ENCODE data around the gene CD101. TPM values are rescaled to one million over a fixed set of nuclear protein-coding genes. Genes with fewer than 3 reads are reported as not detected.

The CD101 gene
- total RNA-seq, 4 donors from 2014 or later: 1.2 to 5.3 (median 2.8) TPM

- Histone ChIP-seq H3K36me3 (no peaks in the 10 kb centered on the region), H3K4me3 (no peak overlapping the region), H3K27ac (no peak overlapping the region), H3K27me3 (no peaks in the 10 kb centered on the region), H3K4me1 (no peaks in the 10 kb centered on the region), H3K9me3 (no peaks in the 10 kb centered on the region)
- 96% methylated on average over 1 of the region's 1 CpG for WGBS
- TF ChIP-seq EP300 (IDR thresholded peaks at IDR 0.05): no peak
- TF ChIP-seq CTCF (IDR thresholded peaks at IDR 0.05): no peak
- TF ChIP-seq POLR2A (IDR thresholded peaks at IDR 0.05): no peak
- TF ChIP-seq POLR2AphosphoS5 (IDR thresholded peaks at IDR 0.05): no peak
- no peak for DNase-seq (ENCODE audit: low spot score in 2 of 2)
Measured at GRCh38 chr1:117044217-117044616, 42.7 kb downstream of the CD101 start.

GRCh38 chr1:117045644-117046043 is 44.1 kb downstream of the CD101 start:
- H3K27ac ChIP-seq: no peak overlapping the region
- DNase-seq (ENCODE audit: low spot score in 2 of 2): no peak
- H3K36me3 ChIP-seq: no peaks in the 10 kb centered on the region
- H3K4me1 ChIP-seq: peaks cover 6% of the 10 kb centered on the region
- H3K4me3 ChIP-seq: no peak overlapping the region
- H3K9me3 ChIP-seq: no peaks in the 10 kb centered on the region
- WGBS: 75% methylated on average over 2 of the region's 2 CpGs
- no peaks in the 10 kb centered on the region for H3K27me3 ChIP-seq
- no peak for TF ChIP-seq EP300 (IDR thresholded peaks at IDR 0.05)
- TF ChIP-seq CTCF (IDR thresholded peaks at IDR 0.05): no peak

- no peak for TF ChIP-seq CTCF (IDR thresholded peaks at IDR 0.05)
- TF ChIP-seq EP300 (IDR thresholded peaks at IDR 0.05): no peak
- TF ChIP-seq POLR2A (IDR thresholded peaks at IDR 0.05): no peak
- TF ChIP-seq POLR2AphosphoS5 (IDR thresholded peaks at IDR 0.05): no peak
- Histone ChIP-seq H3K36me3 (no peaks in the 10 kb centered on the region), H3K9me3 (no peaks in the 10 kb centered on the region), H3K27ac (no peak overlapping the region), H3K4me1 (peaks cover 15% of the 10 kb centered on the region), H3K27me3 (no peaks in the 10 kb centered on the region), H3K4me3 (no peak overlapping the region)
- DNase-seq (ENCODE audit: low spot score in 2 of 2): no peak
- 85% methylated on average over 4 of the region's 4 CpGs for WGBS
Measured at GRCh38 chr1:117046781-117047180, 45.2 kb downstream of the CD101 start.

GRCh38 chr1:117047271-117047670 is 45.7 kb downstream of the CD101 start:
- H3K27ac ChIP-seq: no peak overlapping the region
- no peaks in the 10 kb centered on the region for H3K27me3 ChIP-seq
- H3K36me3 ChIP-seq: no peaks in the 10 kb centered on the region
- no peaks in the 10 kb centered on the region for H3K9me3 ChIP-seq
- no peak overlapping the region for H3K4me3 ChIP-seq
- peaks cover 20% of the 10 kb centered on the region for H3K4me1 ChIP-seq
- 95% methylated on average over 2 of the region's 2 CpGs for WGBS
- DNase-seq (ENCODE audit: low spot score in 2 of 2): no peak
- TF ChIP-seq EP300 (IDR thresholded peaks at IDR 0.05): no peak
- no peak for TF ChIP-seq POLR2A (IDR thresholded peaks at IDR 0.05)
- no peak for TF ChIP-seq CTCF (IDR thresholded peaks at IDR 0.05)
- TF ChIP-seq POLR2AphosphoS5 (IDR thresholded peaks at IDR 0.05): no peak

- Histone ChIP-seq H3K27me3 (no peaks in the 10 kb centered on the region), H3K36me3 (no peaks in the 10 kb centered on the region), H3K4me3 (no peak overlapping the region), H3K9me3 (no peaks in the 10 kb centered on the region), H3K4me1 (peaks cover 22% of the 10 kb centered on the region), H3K27ac (no peak overlapping the region)
- DNase-seq (ENCODE audit: low spot score in 2 of 2): no peak
- WGBS: 86% methylated on average over 5 of the region's 5 CpGs
- no peak for TF ChIP-seq POLR2AphosphoS5 (IDR thresholded peaks at IDR 0.05)
- no peak for TF ChIP-seq CTCF (IDR thresholded peaks at IDR 0.05)
- TF ChIP-seq EP300 (IDR thresholded peaks at IDR 0.05): no peak
- no peak for TF ChIP-seq POLR2A (IDR thresholded peaks at IDR 0.05)
Measured at GRCh38 chr1:117049857-117050256, 48.3 kb downstream of the CD101 start.
